ENCODE measurements around the gene XIRP1.

DNA sequence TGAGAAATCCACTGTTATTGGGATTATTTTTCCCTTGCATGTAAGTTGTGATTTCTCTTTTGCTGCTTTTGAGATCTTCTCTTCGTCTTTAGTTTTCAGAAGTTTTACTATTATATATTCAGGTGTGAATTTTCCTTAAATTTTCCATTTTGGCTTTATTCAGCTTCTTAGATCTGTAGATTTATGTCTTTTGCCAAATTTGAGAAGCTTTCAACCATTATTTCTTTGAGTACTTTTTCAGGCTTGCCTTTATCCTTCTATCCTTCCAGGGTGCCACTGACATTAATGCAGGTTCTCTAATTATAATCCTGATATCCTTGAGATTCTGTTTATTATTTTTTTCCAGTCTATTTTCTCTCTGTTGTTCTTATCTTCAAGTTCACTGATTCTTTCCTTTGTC is 38.1 kb upstream of the XIRP1 start:
- TF ChIP-seq CTCF (IDR thresholded peaks at IDR 0.05; ENCODE audit: low read depth, low read length) = no peak
- TF ChIP-seq EZH2phosphoT487 (IDR thresholded peaks at IDR 0.05; ENCODE audit: low read depth) = no peak

All from OCI-LY3 (cell line).